ENCODE data around the gene ADAP1. TPM values are rescaled to one million over a fixed set of nuclear protein-coding genes. Genes with fewer than 3 reads are reported as not detected.

ADAP1 gene
- total and polyA plus RNA-seq, 2 of the 13 experiments (the other 11 are each of a cell fraction or from before 2014, with no cell fraction given) = 10.5 to 24.6 TPM

DNA sequence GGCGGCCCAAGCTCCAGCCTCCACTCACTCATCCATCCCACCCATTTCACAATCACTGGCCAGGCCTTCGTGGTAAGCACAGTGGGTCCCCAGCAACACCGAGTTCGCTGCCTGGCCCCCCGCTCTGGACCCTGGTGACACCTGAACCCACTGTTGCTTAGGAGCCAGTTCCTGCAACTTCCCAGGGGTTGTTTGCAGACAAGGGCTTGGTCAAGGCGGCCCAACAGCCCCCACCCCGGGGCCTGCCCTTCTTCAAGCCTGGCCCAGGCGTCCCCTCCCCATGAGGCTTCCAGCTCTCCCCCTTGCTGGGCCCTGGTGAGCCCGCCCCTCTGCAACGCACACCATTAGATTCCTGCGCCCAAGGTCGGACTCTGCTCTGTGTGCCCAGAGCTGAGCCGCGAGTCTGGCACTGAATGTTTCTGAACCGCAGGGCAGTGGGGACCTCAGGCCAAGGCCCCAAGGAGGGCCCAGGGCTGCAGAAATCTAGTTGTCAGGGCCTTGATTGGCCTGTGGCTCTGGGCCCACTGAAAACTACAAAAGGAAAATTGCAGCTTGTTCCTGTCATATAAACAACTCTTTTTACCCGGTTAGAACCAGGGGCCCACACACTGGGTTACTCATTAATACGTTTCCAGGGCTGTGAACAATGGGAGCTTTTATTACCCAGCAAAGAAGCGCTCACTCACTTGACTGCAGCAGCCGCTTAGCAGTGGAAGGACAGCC lies 23.0 kb upstream of the ADAP1 start (continued):
- TF ChIP-seq KAT8 (CRISPR knock-in tag; IDR thresholded peaks at IDR 0.05) = peak; percentile 78; the same call in 1 of the 2 replicates
- 0 out of 2 replicates have a peak, but pooled peaks have one; percentile 3 for TF ChIP-seq SIX1 (CRISPR knock-in tag; IDR thresholded peaks at IDR 0.05; ENCODE audit: borderline replicate concordance)
- peak; percentile 74; the same call in 1 of the 2 replicates for TF ChIP-seq ZNF256 (CRISPR knock-in tag; conservative IDR thresholded peaks at IDR 0.05)
- TF ChIP-seq, protein P1, sequence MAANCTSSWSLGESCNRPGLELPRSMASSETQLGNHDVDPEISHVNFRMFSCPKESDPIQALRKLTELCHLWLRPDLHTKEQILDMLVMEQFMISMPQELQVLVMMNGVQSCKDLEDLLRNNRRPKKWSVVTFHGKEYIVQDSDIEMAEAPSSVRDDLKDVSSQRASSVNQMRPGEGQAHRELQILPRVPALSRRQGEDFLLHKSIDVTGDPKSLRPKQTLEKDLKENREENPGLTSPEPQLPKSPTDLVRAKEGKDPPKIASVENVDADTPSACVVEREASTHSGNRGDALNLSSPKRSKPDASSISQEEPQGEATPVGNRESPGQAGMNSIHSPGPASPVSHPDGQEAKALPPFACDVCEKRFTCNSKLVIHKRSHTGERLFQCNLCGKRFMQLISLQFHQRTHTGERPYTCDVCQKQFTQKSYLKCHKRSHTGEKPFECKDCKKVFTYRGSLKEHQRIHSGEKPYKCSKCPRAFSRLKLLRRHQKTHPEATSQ (CRISPR knock-in tag; IDR thresholded peaks at IDR 0.05; ENCODE audit: borderline replicate concordance) = peak; percentile 63; the same call in 1 of the 2 replicates
- TF ChIP-seq, protein P2, sequence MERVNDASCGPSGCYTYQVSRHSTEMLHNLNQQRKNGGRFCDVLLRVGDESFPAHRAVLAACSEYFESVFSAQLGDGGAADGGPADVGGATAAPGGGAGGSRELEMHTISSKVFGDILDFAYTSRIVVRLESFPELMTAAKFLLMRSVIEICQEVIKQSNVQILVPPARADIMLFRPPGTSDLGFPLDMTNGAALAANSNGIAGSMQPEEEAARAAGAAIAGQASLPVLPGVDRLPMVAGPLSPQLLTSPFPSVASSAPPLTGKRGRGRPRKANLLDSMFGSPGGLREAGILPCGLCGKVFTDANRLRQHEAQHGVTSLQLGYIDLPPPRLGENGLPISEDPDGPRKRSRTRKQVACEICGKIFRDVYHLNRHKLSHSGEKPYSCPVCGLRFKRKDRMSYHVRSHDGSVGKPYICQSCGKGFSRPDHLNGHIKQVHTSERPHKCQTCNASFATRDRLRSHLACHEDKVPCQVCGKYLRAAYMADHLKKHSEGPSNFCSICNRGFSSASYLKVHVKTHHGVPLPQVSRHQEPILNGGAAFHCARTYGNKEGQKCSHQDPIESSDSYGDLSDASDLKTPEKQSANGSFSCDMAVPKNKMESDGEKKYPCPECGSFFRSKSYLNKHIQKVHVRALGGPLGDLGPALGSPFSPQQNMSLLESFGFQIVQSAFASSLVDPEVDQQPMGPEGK (CRISPR knock-in tag; IDR thresholded peaks at IDR 0.05) = peak; percentile 97
- TF ChIP-seq, protein P3, sequence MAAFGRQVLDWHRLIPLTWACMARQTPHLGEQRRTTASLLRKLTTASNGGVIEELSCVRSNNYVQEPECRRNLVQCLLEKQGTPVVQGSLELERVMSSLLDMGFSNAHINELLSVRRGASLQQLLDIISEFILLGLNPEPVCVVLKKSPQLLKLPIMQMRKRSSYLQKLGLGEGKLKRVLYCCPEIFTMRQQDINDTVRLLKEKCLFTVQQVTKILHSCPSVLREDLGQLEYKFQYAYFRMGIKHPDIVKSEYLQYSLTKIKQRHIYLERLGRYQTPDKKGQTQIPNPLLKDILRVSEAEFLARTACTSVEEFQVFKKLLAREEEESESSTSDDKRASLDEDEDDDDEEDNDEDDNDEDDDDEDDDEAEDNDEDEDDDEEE (CRISPR knock-in tag; IDR thresholded peaks at IDR 0.05) = 0 out of 2 replicates have a peak, but pooled peaks have one; percentile 21
- no peak for TF ChIP-seq ZNF652 (CRISPR knock-in tag; IDR thresholded peaks at IDR 0.05; ENCODE audit: borderline replicate concordance, low read depth)
- no peak for TF ChIP-seq SIX4 (CRISPR knock-in tag; IDR thresholded peaks at IDR 0.05)
- TF ChIP-seq, protein P4, sequence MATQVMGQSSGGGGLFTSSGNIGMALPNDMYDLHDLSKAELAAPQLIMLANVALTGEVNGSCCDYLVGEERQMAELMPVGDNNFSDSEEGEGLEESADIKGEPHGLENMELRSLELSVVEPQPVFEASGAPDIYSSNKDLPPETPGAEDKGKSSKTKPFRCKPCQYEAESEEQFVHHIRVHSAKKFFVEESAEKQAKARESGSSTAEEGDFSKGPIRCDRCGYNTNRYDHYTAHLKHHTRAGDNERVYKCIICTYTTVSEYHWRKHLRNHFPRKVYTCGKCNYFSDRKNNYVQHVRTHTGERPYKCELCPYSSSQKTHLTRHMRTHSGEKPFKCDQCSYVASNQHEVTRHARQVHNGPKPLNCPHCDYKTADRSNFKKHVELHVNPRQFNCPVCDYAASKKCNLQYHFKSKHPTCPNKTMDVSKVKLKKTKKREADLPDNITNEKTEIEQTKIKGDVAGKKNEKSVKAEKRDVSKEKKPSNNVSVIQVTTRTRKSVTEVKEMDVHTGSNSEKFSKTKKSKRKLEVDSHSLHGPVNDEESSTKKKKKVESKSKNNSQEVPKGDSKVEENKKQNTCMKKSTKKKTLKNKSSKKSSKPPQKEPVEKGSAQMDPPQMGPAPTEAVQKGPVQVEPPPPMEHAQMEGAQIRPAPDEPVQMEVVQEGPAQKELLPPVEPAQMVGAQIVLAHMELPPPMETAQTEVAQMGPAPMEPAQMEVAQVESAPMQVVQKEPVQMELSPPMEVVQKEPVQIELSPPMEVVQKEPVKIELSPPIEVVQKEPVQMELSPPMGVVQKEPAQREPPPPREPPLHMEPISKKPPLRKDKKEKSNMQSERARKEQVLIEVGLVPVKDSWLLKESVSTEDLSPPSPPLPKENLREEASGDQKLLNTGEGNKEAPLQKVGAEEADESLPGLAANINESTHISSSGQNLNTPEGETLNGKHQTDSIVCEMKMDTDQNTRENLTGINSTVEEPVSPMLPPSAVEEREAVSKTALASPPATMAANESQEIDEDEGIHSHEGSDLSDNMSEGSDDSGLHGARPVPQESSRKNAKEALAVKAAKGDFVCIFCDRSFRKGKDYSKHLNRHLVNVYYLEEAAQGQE (IDR thresholded peaks at IDR 0.05; ENCODE audit: borderline replicate concordance in 1 of 2, low read depth in 1 of 2, low read length in 2 of 2) = no peak; a peak in 1 of 4 replicates
- TF ChIP-seq ZNF432 (CRISPR knock-in tag; IDR thresholded peaks at IDR 0.05; ENCODE audit: borderline replicate concordance) = no peak
- TF ChIP-seq, protein P5, sequence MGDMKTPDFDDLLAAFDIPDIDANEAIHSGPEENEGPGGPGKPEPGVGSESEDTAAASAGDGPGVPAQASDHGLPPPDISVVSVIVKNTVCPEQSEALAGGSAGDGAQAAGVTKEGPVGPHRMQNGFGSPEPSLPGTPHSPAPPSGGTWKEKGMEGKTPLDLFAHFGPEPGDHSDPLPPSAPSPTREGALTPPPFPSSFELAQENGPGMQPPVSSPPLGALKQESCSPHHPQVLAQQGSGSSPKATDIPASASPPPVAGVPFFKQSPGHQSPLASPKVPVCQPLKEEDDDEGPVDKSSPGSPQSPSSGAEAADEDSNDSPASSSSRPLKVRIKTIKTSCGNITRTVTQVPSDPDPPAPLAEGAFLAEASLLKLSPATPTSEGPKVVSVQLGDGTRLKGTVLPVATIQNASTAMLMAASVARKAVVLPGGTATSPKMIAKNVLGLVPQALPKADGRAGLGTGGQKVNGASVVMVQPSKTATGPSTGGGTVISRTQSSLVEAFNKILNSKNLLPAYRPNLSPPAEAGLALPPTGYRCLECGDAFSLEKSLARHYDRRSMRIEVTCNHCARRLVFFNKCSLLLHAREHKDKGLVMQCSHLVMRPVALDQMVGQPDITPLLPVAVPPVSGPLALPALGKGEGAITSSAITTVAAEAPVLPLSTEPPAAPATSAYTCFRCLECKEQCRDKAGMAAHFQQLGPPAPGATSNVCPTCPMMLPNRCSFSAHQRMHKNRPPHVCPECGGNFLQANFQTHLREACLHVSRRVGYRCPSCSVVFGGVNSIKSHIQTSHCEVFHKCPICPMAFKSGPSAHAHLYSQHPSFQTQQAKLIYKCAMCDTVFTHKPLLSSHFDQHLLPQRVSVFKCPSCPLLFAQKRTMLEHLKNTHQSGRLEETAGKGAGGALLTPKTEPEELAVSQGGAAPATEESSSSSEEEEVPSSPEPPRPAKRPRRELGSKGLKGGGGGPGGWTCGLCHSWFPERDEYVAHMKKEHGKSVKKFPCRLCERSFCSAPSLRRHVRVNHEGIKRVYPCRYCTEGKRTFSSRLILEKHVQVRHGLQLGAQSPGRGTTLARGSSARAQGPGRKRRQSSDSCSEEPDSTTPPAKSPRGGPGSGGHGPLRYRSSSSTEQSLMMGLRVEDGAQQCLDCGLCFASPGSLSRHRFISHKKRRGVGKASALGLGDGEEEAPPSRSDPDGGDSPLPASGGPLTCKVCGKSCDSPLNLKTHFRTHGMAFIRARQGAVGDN (CRISPR knock-in tag; IDR thresholded peaks at IDR 0.05) = peak; percentile 94
- TF ChIP-seq ZNF451 (CRISPR knock-in tag; IDR thresholded peaks at IDR 0.05) = no peak
- no peak for TF ChIP-seq ZNF496 (CRISPR knock-in tag; IDR thresholded peaks at IDR 0.05; ENCODE audit: insufficient replicate concordance)
